Stromal cell of bone marrow (primary cell): ENCODE data around the gene RPS8.
A peak's percentile ranks its signal among the peaks of the same experiment; 100 is the strongest.
"Not testable (repeated sequence)": the region's sequence is repeated elsewhere in the genome, so short reads cannot be mapped to it uniquely, and the experiment has no call there.

Experiments used
- DNase-seq: peaks from one replicate; pipeline ENCODE4 v3.0.0-alpha.2; 2012; ENCODE audit warnings: low read depth

RPS8 gene

GRCh38 chr1:44780583-44781121, 5.3 kb downstream of the RPS8 start:
- DNase-seq: no peak

GRCh38 chr1:44783697-44784093, 8.4 kb downstream of the RPS8 start:
- no peak for DNase-seq

GRCh38 chr1:44784094-44785028, 9.0 kb downstream of the RPS8 start:
- no peak for DNase-seq

GRCh38 chr1:44785029-44785380, 9.7 kb downstream of the RPS8 start:
- no peak for DNase-seq

- DNase-seq: no peak
Observed at GRCh38 chr1:44785501-44786137, 10.3 kb downstream of the RPS8 start.

- no peak for DNase-seq
Observed at GRCh38 chr1:44786138-44786840, 10.9 kb downstream of the RPS8 start.

- no peak for DNase-seq
Observed at GRCh38 chr1:44786841-44787426, 11.6 kb downstream of the RPS8 start.

GRCh38 chr1:44787506-44787905, 12.2 kb downstream of the RPS8 start:
- no peak for DNase-seq

GRCh38 chr1:44788120-44788860, 12.9 kb downstream of the RPS8 start, which contains the start of gene BEST4:
TSS of gene BEST4 (minus strand) at chr1:44788170. CDS start at chr1:44787705, 465 bp downstream.
- DNase-seq: no peak

- no peak for DNase-seq
Observed at GRCh38 chr1:44790968-44791801, 15.8 kb downstream of the RPS8 start.

- no peak for DNase-seq
Observed at GRCh38 chr1:44792736-44793502, 17.6 kb downstream of the RPS8 start.

GRCh38 chr1:44797886-44798285, 22.5 kb downstream of the RPS8 start:
- not testable (repeated sequence) for DNase-seq

- DNase-seq: no peak
Observed at GRCh38 chr1:44798481-44799365, 23.4 kb downstream of the RPS8 start.

GRCh38 chr1:44799770-44800584, 24.6 kb downstream of the RPS8 start, which contains the start of gene PLK3:
TSS of gene PLK3 (plus strand) at chr1:44800377. CDS start at chr1:44800464, 87 bp downstream.
- peak; percentile 95 for DNase-seq

GRCh38 chr1:44801491-44802305, 26.4 kb downstream of the RPS8 start:
- DNase-seq: no peak

GRCh38 chr1:44802306-44803061, 27.1 kb downstream of the RPS8 start:
- no peak for DNase-seq
